ENCODE measurements around the gene ERVMER34-1. TPM values are rescaled to one million over a fixed set of nuclear protein-coding genes. Genes with fewer than 3 reads are reported as not detected.

The ERVMER34-1 gene
- total and polyA plus RNA-seq, 2 donors (not counting 3 experiments of a cell fraction or from before 2014, with no cell fraction given) = 0.03 TPM; not detected in 1

DNA sequence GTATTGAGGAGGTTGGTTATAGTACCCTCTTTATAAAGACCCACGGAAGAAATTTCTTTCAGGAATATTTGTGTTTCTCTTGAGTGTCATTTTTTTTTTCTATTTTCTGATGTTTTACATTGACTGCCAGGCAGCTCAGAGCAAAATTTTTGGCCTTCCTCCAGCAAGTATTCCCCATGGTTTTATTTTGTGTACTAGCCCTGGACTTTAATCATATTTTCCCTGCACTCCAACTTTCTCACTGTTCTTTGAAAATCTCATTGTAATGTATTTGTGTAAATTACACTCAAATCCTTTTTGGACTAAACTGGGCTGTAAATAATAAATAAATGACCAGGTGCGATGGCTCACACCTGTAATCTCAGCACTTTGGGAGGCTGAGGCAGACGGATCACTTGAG is 46.6 kb downstream of the ERVMER34-1 start:
- DNase-seq (ENCODE audit: low read depth, low spot score) (no peak), FAIRE-seq (no peak)
- TF ChIP-seq GATA2 (IDR thresholded peaks at IDR 0.05; ENCODE audit: insufficient read depth, insufficient read length, low read depth, low read length) = no peak
- TF ChIP-seq JUN (IDR thresholded peaks at IDR 0.05; ENCODE audit: borderline replicate concordance, insufficient read depth, insufficient read length, low read depth) = no peak
- TF ChIP-seq POLR2AphosphoS5 (IDR thresholded peaks at IDR 0.05; ENCODE audit: insufficient read depth, low read depth, low read length) = no peak
- TF ChIP-seq MAX (IDR thresholded peaks at IDR 0.05; ENCODE audit: insufficient read depth, insufficient read length) = no peak
- TF ChIP-seq EZH2 (IDR thresholded peaks at IDR 0.05; ENCODE audit: borderline replicate concordance, low read depth, low read length, severe bottlenecking) = no peak
- no peak for TF ChIP-seq FOS (IDR thresholded peaks at IDR 0.05; ENCODE audit: borderline replicate concordance, insufficient read depth, low read length)
- no peak for TF ChIP-seq POLR2A (IDR thresholded peaks at IDR 0.05; ENCODE audit: low read depth, low read length)
- TF ChIP-seq, protein P1, sequence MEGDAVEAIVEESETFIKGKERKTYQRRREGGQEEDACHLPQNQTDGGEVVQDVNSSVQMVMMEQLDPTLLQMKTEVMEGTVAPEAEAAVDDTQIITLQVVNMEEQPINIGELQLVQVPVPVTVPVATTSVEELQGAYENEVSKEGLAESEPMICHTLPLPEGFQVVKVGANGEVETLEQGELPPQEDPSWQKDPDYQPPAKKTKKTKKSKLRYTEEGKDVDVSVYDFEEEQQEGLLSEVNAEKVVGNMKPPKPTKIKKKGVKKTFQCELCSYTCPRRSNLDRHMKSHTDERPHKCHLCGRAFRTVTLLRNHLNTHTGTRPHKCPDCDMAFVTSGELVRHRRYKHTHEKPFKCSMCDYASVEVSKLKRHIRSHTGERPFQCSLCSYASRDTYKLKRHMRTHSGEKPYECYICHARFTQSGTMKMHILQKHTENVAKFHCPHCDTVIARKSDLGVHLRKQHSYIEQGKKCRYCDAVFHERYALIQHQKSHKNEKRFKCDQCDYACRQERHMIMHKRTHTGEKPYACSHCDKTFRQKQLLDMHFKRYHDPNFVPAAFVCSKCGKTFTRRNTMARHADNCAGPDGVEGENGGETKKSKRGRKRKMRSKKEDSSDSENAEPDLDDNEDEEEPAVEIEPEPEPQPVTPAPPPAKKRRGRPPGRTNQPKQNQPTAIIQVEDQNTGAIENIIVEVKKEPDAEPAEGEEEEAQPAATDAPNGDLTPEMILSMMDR (IDR thresholded peaks at IDR 0.05; ENCODE audit: extremely low read depth in 1 of 2, insufficient read depth in 1 of 2, low read depth in 1 of 2, low read length in 2 of 2) = no peak
- no peak for TF ChIP-seq MYC (IDR thresholded peaks at IDR 0.05; ENCODE audit: low read depth, low read length)
- H3K27me3 ChIP-seq (ENCODE audit: control insufficient read depth in 2 of 2, insufficient read depth in 2 of 2, low read length in 2 of 2) = peaks cover 3 to 5% of the 10 kb centered on the region in 2 experiments
- H3K36me3 ChIP-seq (ENCODE audit: control insufficient read depth in 2 of 2, extremely low read depth in 1 of 2, insufficient read depth in 2 of 2, low read length in 2 of 2) = no peaks in the 10 kb centered on the region
- ChIA-PET POLR2A (no interaction called here), CTCF (no interaction called here)
- H3K9me1 ChIP-seq (replicated peaks; ENCODE audit: control insufficient read depth, extremely low read depth, insufficient read depth, low read length) = no peaks in the 10 kb centered on the region
- H3K27ac ChIP-seq (ENCODE audit: insufficient read depth, low read depth, low read length) = no peak overlapping the region
- H3K4me1 ChIP-seq (ENCODE audit: control insufficient read depth, extremely low read depth, insufficient read depth, low read length) = no peaks in the 10 kb centered on the region
- H3K9me3 ChIP-seq (replicated peaks; ENCODE audit: control insufficient read depth, insufficient read depth, low read length) = no peaks in the 10 kb centered on the region
- H2AFZ ChIP-seq (ENCODE audit: low read depth, low read length) = no peak overlapping the region
- no peak overlapping the region for H3K4me2 ChIP-seq (ENCODE audit: insufficient read depth, low read length)
- H4K20me1 ChIP-seq (replicated peaks; ENCODE audit: control insufficient read depth, extremely low read depth, insufficient read depth, low read length) = no peaks in the 10 kb centered on the region
- intact Hi-C loops (cut with micrococcal nuclease) (no loop called here), dilution Hi-C loops (cut with MboI; ENCODE audit: extremely low pct_ligation_motif_present, low sequenced_read_pairs) (no loop called here)
- no peaks in the 10 kb centered on the region for H3K79me2 ChIP-seq (ENCODE audit: control insufficient read depth, insufficient read depth, low read length)
- BruUV-seq (replicated peaks) = no TSS peak
- H3K4me3 ChIP-seq (replicated peaks in 1 of 3; ENCODE audit: insufficient read depth in 1 of 3, low read depth in 1 of 3, low read length in 3 of 3) = no peak overlapping the region
- no peak overlapping the region for H3K9ac ChIP-seq (replicated peaks; ENCODE audit: extremely low read depth, insufficient read depth, low read length)

All from endothelial cell of umbilical vein (primary cell).